Panc1 (cell line): ENCODE data around the gene LRP1B. TPM values are rescaled to one million over a fixed set of nuclear protein-coding genes. Genes with fewer than 3 reads are reported as not detected.

ENCODE experiments used
- ATAC-seq: fragments of 200-7000 bp; cut with Tn5 transposase; 2 replicates; pipeline ENCODE4 v1.9.1; 2020; ENCODE audit warnings: mild to moderate bottlenecking, moderate library complexity
- BruUV-seq: library from RNA; stranded (reverse); fragments of 400-500 nt; replicated peaks from 2 replicates; lab custom pipeline; 2021; lab: Mats Ljungman, UMichigan
- CTCF ChIA-PET: fragments of 300-600 bp; sonication (Branson Sonifier 250); formaldehyde crosslinking; loops from one replicate; lab custom pipeline; 2022; ENCODE audit warnings: antibody characterized with exemption; lab: Charles Lee
- POLR2A ChIA-PET: fragments of 300-600 bp; sonication (Branson Sonifier 250); formaldehyde crosslinking; loops from one replicate; lab custom pipeline; 2022; ENCODE audit warnings: antibody characterized with exemption; lab: Charles Lee
- DNase-seq: peaks from one replicate; pipeline ENCODE4 v3.0.0-alpha.2; 2010; ENCODE audit warnings: low read depth, low spot score
- H3K27ac ChIP-seq: 2 replicates; pipeline ENCODE4 v1.5.1; 2011; ENCODE audit warnings: mild to moderate bottlenecking, low read length, inconsistent platforms
- H3K27me3 ChIP-seq: fragments of 200-500 bp; sonication (Bioruptor generic); 2 replicates; pipeline ENCODE4 v1.6.0; 2014; ENCODE audit warnings: low read length, inconsistent platforms; ENCODE audit not compliant: control insufficient read depth, insufficient read depth
- H3K36me3 ChIP-seq: fragments of 200-500 bp; sonication (Bioruptor generic); 2 replicates; pipeline ENCODE4 v1.5.1; 2014; ENCODE audit warnings: inconsistent platforms, mild to moderate bottlenecking, low read length, moderate library complexity; ENCODE audit not compliant: control insufficient read depth, insufficient read depth
- H3K4me1 ChIP-seq: 2 replicates; pipeline ENCODE4 v1.5.1; 2011; ENCODE audit warnings: inconsistent platforms, mild to moderate bottlenecking, low read length, moderate library complexity; ENCODE audit not compliant: control insufficient read depth, insufficient read depth
- H3K4me3 ChIP-seq, 2 experiments: 2 replicates each; pipeline ENCODE4 v1.5.1; 2011 to 2012; ENCODE audit warnings: low read depth in 2 of 2, low read length in 2 of 2, mild to moderate bottlenecking in 2 of 2, inconsistent platforms in 1 of 2, moderate library complexity in 1 of 2
- H3K9me3 ChIP-seq: fragments of 200-500 bp; sonication (Bioruptor generic); 2 replicates; pipeline ENCODE4 v1.5.1; 2014; ENCODE audit warnings: low read depth, mild to moderate bottlenecking, inconsistent platforms, low read length, moderate library complexity; ENCODE audit not compliant: control insufficient read depth, insufficient read depth
- POLR2AphosphoS5 ChIP-seq: IDR thresholded peaks from 2 replicates; pipeline ENCODE4 v1.6.1; 2012; ENCODE audit warnings: mild to moderate bottlenecking, low read depth, low read length, moderate library complexity
- SIN3A ChIP-seq: IDR thresholded peaks from 2 replicates; pipeline ENCODE4 v1.6.1; 2012; ENCODE audit warnings: low read depth, mild to moderate bottlenecking, low read length, moderate library complexity, borderline replicate concordance; ENCODE audit not compliant: insufficient read depth
- TCF7L2 ChIP-seq: IDR thresholded peaks from 2 replicates; pipeline ENCODE4 v1.6.1; 2011; ENCODE audit warnings: mild to moderate bottlenecking, low read depth, low read length, inconsistent platforms
- in situ Hi-C: cut with HindIII; loops from 2 replicates; pipeline ENCODE4 v1.10.0; 2016; ENCODE audit warnings: low sequenced_read_pairs, low pct_unique_long_range_greater_than_20kb
- intact Hi-C: fragments of 100-400 bp; cut with micrococcal nuclease; formaldehyde crosslinking; loops from one replicate; pipeline ENCODE4 v1.10.0; 2022; ENCODE audit not compliant: unreplicated experiment
- total RNA-seq: library from RNA; stranded (reverse); gene quantifications from one replicate; pipeline ENCODE4 v1.2.1, GENCODE V29; 2021; ENCODE audit not compliant: unreplicated experiment
- TF ChIP-seq, protein P1 (sequence below): fragments of 450-650 bp; IDR thresholded peaks from 2 replicates; pipeline ENCODE4 v1.5.1; 2017; ENCODE audit warnings: mild to moderate bottlenecking
- TF ChIP-seq, protein P2 (sequence below), 2 experiments: IDR thresholded peaks; 2 replicates each; pipeline ENCODE4 v1.6.1; 2011 to 2012; ENCODE audit warnings: low read depth in 2 of 2, control low read depth in 1 of 2, low read length in 1 of 2, mild to moderate bottlenecking in 1 of 2, moderate library complexity in 1 of 2; ENCODE audit not compliant: insufficient read depth in 1 of 2

Gene LRP1B
- total RNA-seq, 1 experiment from 2014 or later, result 0.54 TPM

DNA sequence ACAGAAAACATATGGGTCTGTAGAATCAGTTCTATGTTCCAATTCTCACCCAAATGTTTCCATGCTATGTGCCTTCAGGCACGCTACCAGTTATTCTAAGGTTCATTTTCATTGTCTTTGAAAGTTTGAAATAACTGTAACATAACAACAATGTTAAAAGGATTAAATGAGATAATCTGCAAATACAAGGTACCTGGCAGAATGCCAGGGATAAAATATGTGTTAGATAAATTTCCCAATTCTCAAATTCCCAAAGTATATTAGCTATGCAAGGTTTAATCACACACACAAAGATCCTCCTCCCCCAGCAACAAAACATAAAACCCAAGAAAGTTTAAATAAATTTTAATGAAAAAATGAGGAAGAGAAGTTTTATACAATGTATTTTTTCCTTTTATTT is 261.2 kb downstream of the LRP1B start:
- no peak for TF ChIP-seq POLR2AphosphoS5
- TF ChIP-seq, protein P1, sequence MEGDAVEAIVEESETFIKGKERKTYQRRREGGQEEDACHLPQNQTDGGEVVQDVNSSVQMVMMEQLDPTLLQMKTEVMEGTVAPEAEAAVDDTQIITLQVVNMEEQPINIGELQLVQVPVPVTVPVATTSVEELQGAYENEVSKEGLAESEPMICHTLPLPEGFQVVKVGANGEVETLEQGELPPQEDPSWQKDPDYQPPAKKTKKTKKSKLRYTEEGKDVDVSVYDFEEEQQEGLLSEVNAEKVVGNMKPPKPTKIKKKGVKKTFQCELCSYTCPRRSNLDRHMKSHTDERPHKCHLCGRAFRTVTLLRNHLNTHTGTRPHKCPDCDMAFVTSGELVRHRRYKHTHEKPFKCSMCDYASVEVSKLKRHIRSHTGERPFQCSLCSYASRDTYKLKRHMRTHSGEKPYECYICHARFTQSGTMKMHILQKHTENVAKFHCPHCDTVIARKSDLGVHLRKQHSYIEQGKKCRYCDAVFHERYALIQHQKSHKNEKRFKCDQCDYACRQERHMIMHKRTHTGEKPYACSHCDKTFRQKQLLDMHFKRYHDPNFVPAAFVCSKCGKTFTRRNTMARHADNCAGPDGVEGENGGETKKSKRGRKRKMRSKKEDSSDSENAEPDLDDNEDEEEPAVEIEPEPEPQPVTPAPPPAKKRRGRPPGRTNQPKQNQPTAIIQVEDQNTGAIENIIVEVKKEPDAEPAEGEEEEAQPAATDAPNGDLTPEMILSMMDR, result no peak
- TF ChIP-seq, protein P2, sequence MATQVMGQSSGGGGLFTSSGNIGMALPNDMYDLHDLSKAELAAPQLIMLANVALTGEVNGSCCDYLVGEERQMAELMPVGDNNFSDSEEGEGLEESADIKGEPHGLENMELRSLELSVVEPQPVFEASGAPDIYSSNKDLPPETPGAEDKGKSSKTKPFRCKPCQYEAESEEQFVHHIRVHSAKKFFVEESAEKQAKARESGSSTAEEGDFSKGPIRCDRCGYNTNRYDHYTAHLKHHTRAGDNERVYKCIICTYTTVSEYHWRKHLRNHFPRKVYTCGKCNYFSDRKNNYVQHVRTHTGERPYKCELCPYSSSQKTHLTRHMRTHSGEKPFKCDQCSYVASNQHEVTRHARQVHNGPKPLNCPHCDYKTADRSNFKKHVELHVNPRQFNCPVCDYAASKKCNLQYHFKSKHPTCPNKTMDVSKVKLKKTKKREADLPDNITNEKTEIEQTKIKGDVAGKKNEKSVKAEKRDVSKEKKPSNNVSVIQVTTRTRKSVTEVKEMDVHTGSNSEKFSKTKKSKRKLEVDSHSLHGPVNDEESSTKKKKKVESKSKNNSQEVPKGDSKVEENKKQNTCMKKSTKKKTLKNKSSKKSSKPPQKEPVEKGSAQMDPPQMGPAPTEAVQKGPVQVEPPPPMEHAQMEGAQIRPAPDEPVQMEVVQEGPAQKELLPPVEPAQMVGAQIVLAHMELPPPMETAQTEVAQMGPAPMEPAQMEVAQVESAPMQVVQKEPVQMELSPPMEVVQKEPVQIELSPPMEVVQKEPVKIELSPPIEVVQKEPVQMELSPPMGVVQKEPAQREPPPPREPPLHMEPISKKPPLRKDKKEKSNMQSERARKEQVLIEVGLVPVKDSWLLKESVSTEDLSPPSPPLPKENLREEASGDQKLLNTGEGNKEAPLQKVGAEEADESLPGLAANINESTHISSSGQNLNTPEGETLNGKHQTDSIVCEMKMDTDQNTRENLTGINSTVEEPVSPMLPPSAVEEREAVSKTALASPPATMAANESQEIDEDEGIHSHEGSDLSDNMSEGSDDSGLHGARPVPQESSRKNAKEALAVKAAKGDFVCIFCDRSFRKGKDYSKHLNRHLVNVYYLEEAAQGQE (IDR thresholded peaks at IDR 0.05; ENCODE audit: insufficient read depth in 1 of 2, low read depth in 2 of 2, low read length in 1 of 2), result no peak
- TF ChIP-seq SIN3A, result no peak
- no peak for TF ChIP-seq TCF7L2
- in situ Hi-C loops (no loop called here), intact Hi-C loops (no loop called here)
- ChIA-PET CTCF (no interaction called here), POLR2A (no interaction called here)
- Histone ChIP-seq H3K4me1 (no peaks in the 10 kb centered on the region), H3K9me3 (no peaks in the 10 kb centered on the region), H3K27me3 (no peaks in the 10 kb centered on the region), H3K36me3 (no peaks in the 10 kb centered on the region), H3K4me3 (no peak overlapping the region), H3K27ac (no peak overlapping the region)
- DNase-seq (no peak), ATAC-seq (no peak)
- no TSS peak for BruUV-seq

DNA sequence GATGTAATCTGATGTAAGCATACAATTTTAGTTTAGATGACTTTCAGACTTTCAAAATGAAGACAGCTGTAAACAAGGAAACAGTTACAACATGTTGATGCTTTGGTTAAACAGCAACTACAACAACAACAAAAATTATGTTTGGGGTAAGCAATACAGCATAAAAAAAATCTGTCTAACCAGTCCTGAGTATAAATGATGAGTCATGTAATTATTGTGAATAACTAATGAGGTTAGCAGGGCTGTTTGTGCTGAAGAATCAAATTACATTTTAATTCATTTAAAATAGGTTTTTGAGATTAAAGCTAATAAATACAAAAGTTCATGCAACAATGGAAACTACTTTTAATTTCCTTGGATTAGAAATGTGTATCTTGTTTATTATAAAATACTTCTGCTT is 266.9 kb downstream of the LRP1B start:
- in situ Hi-C loops (no loop called here), intact Hi-C loops (no loop called here)
- Histone ChIP-seq H3K27me3 (no peaks in the 10 kb centered on the region), H3K9me3 (no peaks in the 10 kb centered on the region), H3K4me1 (no peaks in the 10 kb centered on the region), H3K36me3 (no peaks in the 10 kb centered on the region), H3K27ac (no peak overlapping the region), H3K4me3 (no peak overlapping the region)
- ChIA-PET POLR2A (no interaction called here), CTCF (no interaction called here)
- BruUV-seq, result no TSS peak
- DNase-seq (no peak), ATAC-seq (no peak)
- TF ChIP-seq, protein P2 (IDR thresholded peaks at IDR 0.05; ENCODE audit: insufficient read depth in 1 of 2, low read depth in 2 of 2, low read length in 1 of 2), result no peak
- TF ChIP-seq, protein P1, result no peak
- no peak for TF ChIP-seq POLR2AphosphoS5
- TF ChIP-seq SIN3A, result no peak
- no peak for TF ChIP-seq TCF7L2
